ENCODE results near the gene SLC7A14.

DNA sequence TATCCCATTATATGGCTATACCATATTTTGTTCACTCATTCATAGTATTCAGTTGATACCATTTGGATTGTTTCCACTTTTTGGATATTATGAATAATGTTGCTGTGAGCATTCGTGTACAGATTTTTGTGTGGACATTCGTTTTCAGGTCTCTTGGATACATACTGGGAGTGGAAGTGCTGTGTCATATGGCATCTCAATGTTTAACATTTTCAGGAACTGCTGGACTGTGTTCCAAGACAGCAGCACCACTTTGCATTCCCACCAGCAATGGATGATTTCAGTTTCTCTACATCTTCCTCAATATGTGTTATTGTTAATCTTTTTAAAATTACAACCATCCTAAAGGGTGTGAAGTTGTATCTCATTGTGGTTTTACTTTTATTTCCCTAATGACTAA, 34.6 kb downstream of the SLC7A14 start:
- TF ChIP-seq, protein P1, sequence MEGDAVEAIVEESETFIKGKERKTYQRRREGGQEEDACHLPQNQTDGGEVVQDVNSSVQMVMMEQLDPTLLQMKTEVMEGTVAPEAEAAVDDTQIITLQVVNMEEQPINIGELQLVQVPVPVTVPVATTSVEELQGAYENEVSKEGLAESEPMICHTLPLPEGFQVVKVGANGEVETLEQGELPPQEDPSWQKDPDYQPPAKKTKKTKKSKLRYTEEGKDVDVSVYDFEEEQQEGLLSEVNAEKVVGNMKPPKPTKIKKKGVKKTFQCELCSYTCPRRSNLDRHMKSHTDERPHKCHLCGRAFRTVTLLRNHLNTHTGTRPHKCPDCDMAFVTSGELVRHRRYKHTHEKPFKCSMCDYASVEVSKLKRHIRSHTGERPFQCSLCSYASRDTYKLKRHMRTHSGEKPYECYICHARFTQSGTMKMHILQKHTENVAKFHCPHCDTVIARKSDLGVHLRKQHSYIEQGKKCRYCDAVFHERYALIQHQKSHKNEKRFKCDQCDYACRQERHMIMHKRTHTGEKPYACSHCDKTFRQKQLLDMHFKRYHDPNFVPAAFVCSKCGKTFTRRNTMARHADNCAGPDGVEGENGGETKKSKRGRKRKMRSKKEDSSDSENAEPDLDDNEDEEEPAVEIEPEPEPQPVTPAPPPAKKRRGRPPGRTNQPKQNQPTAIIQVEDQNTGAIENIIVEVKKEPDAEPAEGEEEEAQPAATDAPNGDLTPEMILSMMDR (IDR thresholded peaks at IDR 0.05) = no peak
- no peak for TF ChIP-seq EZH2 (IDR thresholded peaks at IDR 0.05; ENCODE audit: borderline replicate concordance, insufficient read depth, low read depth, low read length, poor library complexity, severe bottlenecking)
